ENCODE measurements around the gene PLEKHG7. TPM values are rescaled to one million over a fixed set of nuclear protein-coding genes. Genes with fewer than 3 reads are reported as not detected.

The PLEKHG7 gene
- total and polyA plus RNA-seq, 2 donors from 2014 or later, result 0.45 to 1.5 TPM

GRCh38 chr12:92674500-92674899 is 28.3 kb upstream of the PLEKHG7 start:
- H3K9ac ChIP-seq (ENCODE audit: low read length in 3 of 3), result no peak overlapping the region
- FAIRE-seq, result no peak
- H3K36me3 ChIP-seq (ENCODE audit: control insufficient read depth in 2 of 3, insufficient read depth in 3 of 3, low read length in 3 of 3), result no peaks in the 10 kb centered on the region
- intact Hi-C loops (cut with DNase I), result no loop called here
- DNase-seq, result no peak
- no peaks in the 10 kb centered on the region for H3K27me3 ChIP-seq (ENCODE audit: control insufficient read depth, insufficient read depth, low read length)
- H3K27ac ChIP-seq (ENCODE audit: low read depth in 2 of 2, low read length in 2 of 2), result no peak overlapping the region
- no peaks in the 10 kb centered on the region for H3K4me1 ChIP-seq (ENCODE audit: control insufficient read depth in 2 of 3, insufficient read depth in 2 of 3, low read depth in 1 of 3, low read length in 3 of 3)
- H3K4me3 ChIP-seq (ENCODE audit: low read length in 3 of 3), result no peak overlapping the region
- TF ChIP-seq, protein P1, sequence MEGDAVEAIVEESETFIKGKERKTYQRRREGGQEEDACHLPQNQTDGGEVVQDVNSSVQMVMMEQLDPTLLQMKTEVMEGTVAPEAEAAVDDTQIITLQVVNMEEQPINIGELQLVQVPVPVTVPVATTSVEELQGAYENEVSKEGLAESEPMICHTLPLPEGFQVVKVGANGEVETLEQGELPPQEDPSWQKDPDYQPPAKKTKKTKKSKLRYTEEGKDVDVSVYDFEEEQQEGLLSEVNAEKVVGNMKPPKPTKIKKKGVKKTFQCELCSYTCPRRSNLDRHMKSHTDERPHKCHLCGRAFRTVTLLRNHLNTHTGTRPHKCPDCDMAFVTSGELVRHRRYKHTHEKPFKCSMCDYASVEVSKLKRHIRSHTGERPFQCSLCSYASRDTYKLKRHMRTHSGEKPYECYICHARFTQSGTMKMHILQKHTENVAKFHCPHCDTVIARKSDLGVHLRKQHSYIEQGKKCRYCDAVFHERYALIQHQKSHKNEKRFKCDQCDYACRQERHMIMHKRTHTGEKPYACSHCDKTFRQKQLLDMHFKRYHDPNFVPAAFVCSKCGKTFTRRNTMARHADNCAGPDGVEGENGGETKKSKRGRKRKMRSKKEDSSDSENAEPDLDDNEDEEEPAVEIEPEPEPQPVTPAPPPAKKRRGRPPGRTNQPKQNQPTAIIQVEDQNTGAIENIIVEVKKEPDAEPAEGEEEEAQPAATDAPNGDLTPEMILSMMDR (IDR thresholded peaks at IDR 0.05; ENCODE audit: borderline replicate concordance, extremely low read depth, insufficient read depth), result no peak
- H3K9me3 ChIP-seq (ENCODE audit: control insufficient read depth in 2 of 3, insufficient read depth in 1 of 3, low read length in 3 of 3), result no peaks in the 10 kb centered on the region

GRCh38 chr12:92675092-92675865 is 27.5 kb upstream of the PLEKHG7 start:
- TF ChIP-seq, protein P1 (IDR thresholded peaks at IDR 0.05; ENCODE audit: borderline replicate concordance, extremely low read depth, insufficient read depth), result no peak
- intact Hi-C loops (cut with DNase I), result no loop called here
- Histone ChIP-seq H3K27ac (ENCODE audit: low read depth in 2 of 2, low read length in 2 of 2) (no peak overlapping the region), H3K9me3 (ENCODE audit: control insufficient read depth in 2 of 3, insufficient read depth in 1 of 3, low read length in 3 of 3) (no peaks in the 10 kb centered on the region), H3K27me3 (ENCODE audit: control insufficient read depth, insufficient read depth, low read length) (no peaks in the 10 kb centered on the region), H3K4me3 (ENCODE audit: low read length in 3 of 3) (no peak overlapping the region), H3K4me1 (ENCODE audit: control insufficient read depth in 2 of 3, insufficient read depth in 2 of 3, low read depth in 1 of 3, low read length in 3 of 3) (no peaks in the 10 kb centered on the region), H3K9ac (ENCODE audit: low read length in 3 of 3) (no peak overlapping the region), H3K36me3 (ENCODE audit: control insufficient read depth in 2 of 3, insufficient read depth in 3 of 3, low read length in 3 of 3) (no peaks in the 10 kb centered on the region)
- no peak for DNase-seq
- FAIRE-seq, result no peak

DNA sequence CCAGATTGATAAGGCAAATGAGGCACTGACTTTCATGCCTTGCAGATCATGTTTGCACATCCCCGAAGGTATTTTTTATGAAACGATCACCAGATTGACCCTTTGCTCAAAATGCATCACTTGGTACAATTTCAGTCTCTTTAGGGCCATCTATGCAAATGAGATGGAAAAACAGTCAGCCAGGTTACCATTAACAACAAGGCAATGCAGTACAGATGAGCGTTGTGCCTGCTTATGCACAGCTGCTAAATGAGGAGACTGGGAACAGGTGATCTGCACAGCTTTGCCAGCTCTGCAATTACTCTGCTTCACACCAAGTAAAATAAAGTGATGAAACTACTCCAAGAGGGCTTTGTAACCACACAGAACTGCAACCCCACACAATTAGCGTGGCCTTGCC is 26.1 kb upstream of the PLEKHG7 start:
- TF ChIP-seq, protein P1 (IDR thresholded peaks at IDR 0.05; ENCODE audit: borderline replicate concordance, extremely low read depth, insufficient read depth), result no peak
- Histone ChIP-seq H3K27ac (ENCODE audit: low read depth in 2 of 2, low read length in 2 of 2) (no peak overlapping the region), H3K36me3 (ENCODE audit: control insufficient read depth in 2 of 3, insufficient read depth in 3 of 3, low read length in 3 of 3) (no peaks in the 10 kb centered on the region), H3K9me3 (ENCODE audit: control insufficient read depth in 2 of 3, insufficient read depth in 1 of 3, low read length in 3 of 3) (no peaks in the 10 kb centered on the region), H3K9ac (ENCODE audit: low read length in 3 of 3) (no peak overlapping the region), H3K27me3 (ENCODE audit: control insufficient read depth, insufficient read depth, low read length) (no peaks in the 10 kb centered on the region), H3K4me3 (ENCODE audit: low read length in 3 of 3) (no peak overlapping the region), H3K4me1 (ENCODE audit: control insufficient read depth in 2 of 3, insufficient read depth in 2 of 3, low read depth in 1 of 3, low read length in 3 of 3) (no peaks in the 10 kb centered on the region)
- intact Hi-C loops (cut with DNase I), result no loop called here
- DNase-seq, result no peak
- no peak for FAIRE-seq
